Tibial nerve (tissue), 4 donors: ENCODE results near the gene GPR37.

Experiments
- CTCF ChIP-seq, 5 experiments: fragments of 200-600 bp in 3 of 5; fragments of 450-650 bp in 2 of 5; sonication (generic) in 3 of 5; IDR thresholded peaks; one replicate each; pipeline ENCODE4 v1.5.1; 2016 to 2019; ENCODE audit warnings: antibody characterized with exemption in 5 of 5, mild to moderate bottlenecking in 3 of 5, moderate library complexity in 2 of 5
- EP300 ChIP-seq, 2 donors: sonication (generic); formaldehyde crosslinking; IDR thresholded peaks; one replicate each; pipeline ENCODE4 v1.6.1; 2017; ENCODE audit warnings: antibody characterized with exemption in 2 of 2, mild to moderate bottlenecking in 1 of 2
- POLR2A ChIP-seq, 2 donors: fragments of 450-650 bp; IDR thresholded peaks; one replicate each; pipeline ENCODE4 v1.6.1; 2017; ENCODE audit warnings: antibody characterized with exemption in 2 of 2, mild to moderate bottlenecking in 2 of 2, moderate library complexity in 2 of 2

DNA sequence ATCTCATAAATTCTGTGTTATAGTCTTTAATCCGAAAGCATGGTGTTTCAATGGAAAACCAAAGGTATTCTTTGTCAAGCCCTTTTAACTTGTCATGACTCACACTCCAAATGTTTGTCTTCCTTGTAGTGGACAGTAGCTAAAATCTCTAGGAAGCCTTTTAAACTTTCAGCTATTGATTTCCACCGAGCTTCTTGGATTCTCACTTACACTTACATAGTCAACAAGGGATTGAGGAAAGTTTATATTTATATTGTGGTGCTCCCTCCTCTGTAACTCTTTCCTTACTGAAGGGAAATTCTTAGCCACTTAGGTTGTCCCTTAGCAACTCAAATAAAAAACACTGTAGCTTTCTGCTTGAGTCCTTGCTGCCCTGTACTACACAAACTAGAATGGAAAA lies 31.2 kb upstream of the GPR37 start:
- TF ChIP-seq POLR2A (IDR thresholded peaks at IDR 0.05) (no peak), CTCF (IDR thresholded peaks at IDR 0.05) (no peak), EP300 (IDR thresholded peaks at IDR 0.05) (no peak)
